AG09309 (cell line): ENCODE measurements around the gene ARSA.

Experiments
- DNase-seq: peaks from one replicate; pipeline ENCODE4 v3.0.0-alpha.2; 2010; ENCODE audit warnings: low read depth
- H3K4me3 ChIP-seq: 2 replicates; pipeline ENCODE4 v1.5.1; 2011; ENCODE audit warnings: mild to moderate bottlenecking, low read depth, low read length, moderate library complexity; ENCODE audit not compliant: control insufficient read depth
- TF ChIP-seq, protein P1 (sequence below): IDR thresholded peaks from 2 replicates; pipeline ENCODE4 v1.5.1; 2011; ENCODE audit warnings: mild to moderate bottlenecking, low read depth, low read length, inconsistent platforms; ENCODE audit not compliant: insufficient read depth, control insufficient read depth; ENCODE audit errors: missing control alignments

ARSA gene

DNA sequence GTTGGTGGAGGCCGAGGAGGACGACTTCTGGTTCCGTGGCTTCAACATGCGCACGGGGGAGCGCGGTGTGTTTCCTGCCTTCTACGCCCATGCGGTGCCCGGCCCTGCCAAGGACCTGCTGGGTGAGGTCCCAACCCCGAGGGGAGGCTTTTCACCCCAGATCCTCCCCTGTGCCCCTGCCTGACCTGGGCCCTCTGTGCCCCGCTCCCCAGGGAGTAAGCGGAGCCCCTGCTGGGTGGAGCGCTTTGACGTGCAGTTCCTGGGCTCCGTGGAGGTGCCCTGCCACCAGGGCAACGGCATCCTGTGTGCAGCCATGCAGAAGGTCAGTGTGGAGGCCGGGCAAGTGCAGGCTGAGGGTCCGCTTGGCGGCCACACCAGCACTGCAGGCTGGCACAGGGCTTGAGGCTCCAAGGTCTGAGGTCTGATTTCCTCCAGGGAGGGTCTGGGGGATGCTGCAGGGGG is 22.3 kb downstream of the ARSA start:
- no peak overlapping the region for H3K4me3 ChIP-seq
- DNase-seq, result no peak

DNA sequence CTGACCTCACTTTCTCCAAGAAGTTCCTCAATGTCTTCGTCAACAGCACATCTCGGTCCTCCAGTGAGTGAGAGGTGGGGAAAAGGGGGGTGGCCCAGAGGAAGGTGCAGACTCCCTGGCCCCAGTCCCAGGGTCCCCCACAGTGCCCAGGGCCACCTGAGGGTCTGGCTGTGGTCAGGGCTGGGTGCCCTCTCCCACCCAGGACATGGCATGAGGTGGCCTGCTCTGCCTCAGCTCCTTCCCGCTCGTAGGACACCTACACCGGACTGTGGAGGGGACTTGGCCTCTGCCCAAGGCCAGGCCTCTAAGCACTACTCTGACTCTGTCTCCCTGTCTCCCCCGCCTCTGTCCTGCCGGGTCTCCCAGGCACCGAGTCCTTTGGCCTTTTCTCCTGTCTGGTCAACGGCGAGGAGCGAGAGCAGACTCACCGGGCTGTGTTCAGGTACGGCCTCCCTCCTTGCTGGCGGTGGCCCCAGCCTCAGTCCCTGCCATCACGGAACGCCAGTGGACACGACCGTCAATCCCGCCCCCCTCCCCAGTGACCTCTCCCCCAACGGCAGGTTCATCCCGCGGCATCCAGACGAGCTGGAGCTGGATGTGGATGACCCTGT is 22.8 kb downstream of the ARSA start:
- TF ChIP-seq, protein P1, sequence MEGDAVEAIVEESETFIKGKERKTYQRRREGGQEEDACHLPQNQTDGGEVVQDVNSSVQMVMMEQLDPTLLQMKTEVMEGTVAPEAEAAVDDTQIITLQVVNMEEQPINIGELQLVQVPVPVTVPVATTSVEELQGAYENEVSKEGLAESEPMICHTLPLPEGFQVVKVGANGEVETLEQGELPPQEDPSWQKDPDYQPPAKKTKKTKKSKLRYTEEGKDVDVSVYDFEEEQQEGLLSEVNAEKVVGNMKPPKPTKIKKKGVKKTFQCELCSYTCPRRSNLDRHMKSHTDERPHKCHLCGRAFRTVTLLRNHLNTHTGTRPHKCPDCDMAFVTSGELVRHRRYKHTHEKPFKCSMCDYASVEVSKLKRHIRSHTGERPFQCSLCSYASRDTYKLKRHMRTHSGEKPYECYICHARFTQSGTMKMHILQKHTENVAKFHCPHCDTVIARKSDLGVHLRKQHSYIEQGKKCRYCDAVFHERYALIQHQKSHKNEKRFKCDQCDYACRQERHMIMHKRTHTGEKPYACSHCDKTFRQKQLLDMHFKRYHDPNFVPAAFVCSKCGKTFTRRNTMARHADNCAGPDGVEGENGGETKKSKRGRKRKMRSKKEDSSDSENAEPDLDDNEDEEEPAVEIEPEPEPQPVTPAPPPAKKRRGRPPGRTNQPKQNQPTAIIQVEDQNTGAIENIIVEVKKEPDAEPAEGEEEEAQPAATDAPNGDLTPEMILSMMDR, result no peak
- no peak overlapping the region for H3K4me3 ChIP-seq
- no peak for DNase-seq

More for the DNA sequence above, 22.3 kb downstream of the ARSA start:
- TF ChIP-seq, protein P1, result no peak

DNA sequence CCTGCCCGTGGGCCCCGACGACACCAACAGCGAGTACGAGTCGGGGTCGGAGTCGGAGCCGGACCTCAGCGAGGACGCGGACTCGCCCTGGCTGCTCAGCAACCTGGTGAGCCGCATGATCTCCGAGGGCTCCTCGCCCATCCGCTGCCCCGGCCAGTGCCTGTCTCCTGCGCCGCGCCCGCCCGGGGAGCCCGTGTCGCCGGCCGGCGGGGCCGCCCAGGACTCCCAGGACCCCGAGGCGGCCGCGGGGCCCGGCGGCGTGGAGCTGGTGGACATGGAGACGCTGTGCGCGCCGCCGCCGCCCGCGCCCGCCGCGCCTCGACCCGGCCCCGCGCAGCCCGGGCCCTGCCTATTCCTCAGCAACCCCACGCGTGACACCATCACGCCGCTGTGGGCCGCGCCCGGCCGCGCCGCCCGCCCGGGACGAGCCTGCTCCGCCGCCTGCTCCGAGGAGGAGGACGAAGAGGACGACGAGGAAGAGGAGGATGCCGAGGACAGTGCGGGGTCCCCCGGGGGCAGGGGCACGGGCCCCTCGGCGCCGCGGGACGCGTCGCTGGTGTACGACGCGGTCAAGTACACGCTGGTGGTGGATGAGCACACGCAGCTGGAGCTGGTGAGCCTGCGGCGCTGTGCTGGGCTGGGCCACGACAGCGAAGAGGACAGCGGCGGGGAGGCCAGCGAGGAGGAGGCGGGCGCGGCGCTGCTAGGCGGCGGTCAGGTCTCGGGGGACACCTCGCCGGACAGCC is 23.5 kb downstream of the ARSA start:
- no peak for DNase-seq
- TF ChIP-seq, protein P1, result no peak
- no peak overlapping the region for H3K4me3 ChIP-seq

DNA sequence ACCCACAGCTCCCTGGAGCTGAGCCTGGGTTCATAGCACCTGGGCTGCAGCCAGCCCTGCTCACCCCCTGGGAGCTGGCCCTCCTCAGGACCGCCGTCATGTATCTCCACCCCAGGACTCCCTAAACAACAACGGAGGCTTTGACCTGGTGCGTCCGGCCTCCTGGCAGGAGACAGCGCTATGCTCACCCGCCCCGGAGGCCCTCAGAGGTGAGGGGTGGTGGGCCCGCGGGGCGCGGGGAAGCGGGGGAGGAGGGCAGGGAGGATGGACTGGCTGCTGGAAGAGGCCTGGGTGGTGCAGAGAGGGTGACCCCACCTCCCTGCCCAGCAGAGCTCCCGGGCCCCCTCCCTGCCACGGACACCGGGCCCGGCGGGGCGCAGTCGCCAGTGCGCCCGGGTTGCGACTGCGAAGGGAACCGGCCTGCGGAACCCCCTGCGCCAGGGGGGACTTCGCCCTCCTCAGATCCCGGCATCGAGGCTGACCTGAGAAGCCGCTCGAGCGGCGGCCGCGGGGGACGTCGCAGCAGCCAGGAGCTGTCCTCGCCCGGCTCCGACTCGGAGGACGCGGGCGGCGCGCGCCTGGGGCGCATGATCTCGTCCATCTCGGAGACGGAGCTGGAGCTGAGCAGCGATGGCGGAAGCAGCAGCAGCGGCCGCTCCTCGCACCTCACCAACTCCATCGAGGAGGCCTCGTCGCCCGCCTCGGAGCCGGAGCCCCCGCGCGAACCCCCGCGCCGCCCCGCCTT is 24.3 kb downstream of the ARSA start:
- H3K4me3 ChIP-seq, result no peak overlapping the region
- TF ChIP-seq, protein P1, result no peak
- DNase-seq, result no peak

DNA sequence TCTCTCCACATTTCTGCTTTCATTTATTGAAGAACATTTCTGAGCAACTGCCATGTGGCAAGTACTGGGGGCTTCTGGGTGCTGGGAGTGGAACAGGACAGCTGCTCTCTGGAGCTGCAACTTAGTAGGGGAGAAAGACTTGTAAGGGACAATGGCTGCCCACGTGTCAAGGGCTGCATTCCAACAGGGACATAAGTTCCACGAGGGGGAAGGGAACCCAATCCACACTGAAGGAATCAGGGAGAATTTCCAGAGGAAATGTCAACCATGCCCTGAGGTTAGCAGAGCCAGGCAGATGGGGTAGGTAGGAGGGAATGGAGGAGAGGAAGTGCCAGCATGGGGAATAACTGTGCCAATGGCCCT is 25.6 kb downstream of the ARSA start:
- DNase-seq, result no peak
- H3K4me3 ChIP-seq, result no peak overlapping the region
- TF ChIP-seq, protein P1, result no peak

DNA sequence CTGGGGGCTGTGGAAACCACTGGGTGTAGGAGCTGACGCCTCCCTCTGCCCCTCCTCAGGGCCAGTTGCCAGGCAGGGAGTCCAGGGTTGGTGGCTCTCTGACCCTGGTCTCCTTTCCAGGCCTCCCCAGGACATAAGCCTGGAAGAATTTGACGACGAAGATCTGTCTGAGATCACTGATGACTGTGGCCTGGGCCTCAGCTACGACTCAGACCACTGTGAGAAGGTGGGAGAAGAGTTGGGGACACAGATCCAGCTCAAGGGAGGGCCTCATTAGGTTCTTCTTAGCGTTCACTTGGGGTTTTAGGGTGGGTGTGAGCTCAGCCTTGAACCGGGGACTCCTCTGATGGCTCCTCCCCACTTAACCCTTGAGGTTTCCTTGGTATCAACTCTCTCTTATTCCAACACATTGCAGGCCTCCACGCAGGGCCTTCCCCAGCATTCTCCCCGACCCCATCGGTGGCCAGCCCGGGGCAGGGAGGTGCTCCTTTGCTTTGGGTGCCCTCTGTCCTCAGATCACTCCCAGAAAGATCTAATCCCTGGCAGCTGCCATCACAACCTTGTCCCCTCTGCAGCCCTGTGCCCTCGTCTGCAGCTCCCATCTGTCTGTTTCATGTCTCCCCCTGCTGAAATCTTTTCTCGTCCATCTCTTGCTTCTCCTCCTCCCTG is 26.1 kb downstream of the ARSA start:
- DNase-seq, result no peak
- TF ChIP-seq, protein P1, result no peak
- no peak overlapping the region for H3K4me3 ChIP-seq
